GM08714 (cell line): ENCODE data around the gene KRT222.

Experiments
- H3K4me3 ChIP-seq: fragments of 200-500 bp; sonication (Bioruptor generic); 2 replicates; pipeline ENCODE4 v1.5.1; 2014; ENCODE audit warnings: mild to moderate bottlenecking, low read length, inconsistent platforms
- ZNF274 ChIP-seq: IDR thresholded peaks from 2 replicates; pipeline ENCODE4 v1.6.1; 2012; ENCODE audit warnings: mild to moderate bottlenecking, low read depth, low read length

The KRT222 gene

DNA sequence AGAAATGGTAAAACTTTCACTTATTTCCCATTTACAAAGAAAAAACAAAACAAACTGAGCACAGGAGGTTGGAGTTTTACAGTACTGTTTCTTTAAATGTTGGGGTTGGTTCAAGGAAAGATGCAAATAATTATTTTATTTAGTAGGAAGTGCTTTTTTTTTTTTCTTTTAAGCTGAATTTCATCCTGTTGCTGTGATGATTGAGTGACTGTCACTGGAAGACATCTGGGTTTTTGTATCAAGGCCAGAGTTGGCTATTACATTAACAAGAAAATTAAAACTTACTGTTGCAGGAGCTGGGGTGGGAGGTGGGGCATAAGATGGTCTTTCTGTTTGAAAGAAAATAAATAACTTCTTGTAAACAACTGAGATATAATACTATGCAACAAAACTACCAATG, 19.7 kb downstream of the KRT222 start:
- H3K4me3 ChIP-seq = no peak overlapping the region; the same call in 1 of the 2 replicates

DNA sequence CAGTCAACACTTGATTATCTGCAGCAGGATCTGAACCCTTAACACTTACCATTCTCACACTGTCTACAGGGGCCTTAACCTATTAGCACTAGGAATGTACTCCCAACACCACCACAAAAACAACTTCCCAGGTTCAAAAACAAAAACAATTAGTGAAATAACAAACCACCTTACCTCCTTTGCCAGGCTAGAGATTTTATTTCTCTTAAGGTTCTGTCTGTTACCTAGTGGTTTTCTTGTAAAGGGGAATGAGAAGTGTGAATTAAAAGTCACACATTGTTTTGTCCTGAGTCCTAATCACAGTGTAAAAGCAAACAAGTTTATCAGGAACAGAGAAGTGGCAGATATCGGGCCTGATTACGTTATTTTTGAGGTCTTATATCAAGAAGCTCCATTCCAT, 27.0 kb downstream of the KRT222 start:
- no peak overlapping the region for H3K4me3 ChIP-seq
- TF ChIP-seq ZNF274 = no peak

More for the DNA sequence above, 19.7 kb downstream of the KRT222 start:
- TF ChIP-seq ZNF274 = no peak

DNA sequence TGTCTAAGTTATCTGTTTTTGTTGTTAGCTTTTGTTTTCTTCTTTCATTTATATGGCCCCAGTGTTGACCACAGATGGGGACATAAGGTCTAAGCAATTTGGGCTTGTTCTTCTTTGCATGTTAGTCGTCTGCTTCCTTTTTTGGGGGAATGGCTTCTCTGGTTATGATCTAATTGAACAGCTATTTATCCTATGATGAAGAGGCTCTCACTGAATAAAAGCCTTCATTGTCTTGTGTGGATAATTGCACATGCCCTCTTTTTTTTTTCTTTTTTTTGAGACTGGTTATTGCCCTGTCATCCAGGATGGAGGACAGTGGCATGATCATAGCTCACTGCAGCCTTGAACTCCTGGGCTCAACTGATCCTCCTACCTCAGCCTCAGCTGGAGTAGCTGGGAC, 31.1 kb downstream of the KRT222 start:
- TF ChIP-seq ZNF274 = no peak
- no peak overlapping the region for H3K4me3 ChIP-seq

DNA sequence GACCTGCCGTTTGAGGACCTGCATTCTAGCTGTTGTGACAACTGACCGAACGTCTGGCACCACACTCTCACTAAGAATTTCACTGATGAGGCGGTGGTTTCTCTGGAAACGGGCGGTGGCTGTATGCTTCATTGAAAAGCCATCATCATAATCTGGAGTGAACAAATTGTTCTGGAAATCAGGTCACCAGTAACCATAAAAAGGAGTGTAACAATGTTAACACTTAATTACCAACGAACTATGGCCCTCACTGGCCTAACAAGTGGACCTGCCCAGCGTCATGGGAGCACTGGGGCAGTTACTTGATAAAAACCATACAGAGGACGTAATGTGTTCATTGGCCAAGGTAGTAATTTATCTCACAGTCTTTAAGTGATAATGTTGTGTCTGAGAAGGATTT, 32.8 kb downstream of the KRT222 start:
- TF ChIP-seq ZNF274 = no peak

DNA sequence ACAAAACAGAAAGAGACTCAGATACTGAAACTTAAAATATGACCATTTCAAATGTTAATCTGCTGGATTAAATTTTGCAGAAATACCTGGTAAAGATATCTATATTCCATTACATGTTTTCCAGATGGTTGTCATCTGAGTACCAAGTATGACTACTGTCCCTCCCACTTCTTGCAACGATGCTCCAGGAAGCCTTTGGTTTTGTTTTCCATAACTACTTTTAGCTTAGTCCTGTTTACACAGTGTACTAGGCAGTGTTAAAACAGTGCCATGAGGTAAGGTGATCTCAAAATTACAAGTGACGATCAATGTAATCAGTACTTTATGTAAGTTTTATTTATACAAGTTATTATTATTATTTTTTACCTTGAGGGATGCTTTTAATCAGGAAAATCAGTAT, 35.1 kb downstream of the KRT222 start:
- no peak overlapping the region for H3K4me3 ChIP-seq
- TF ChIP-seq ZNF274 = no peak

More for the DNA sequence above, 32.8 kb downstream of the KRT222 start:
- H3K4me3 ChIP-seq = no peak overlapping the region

DNA sequence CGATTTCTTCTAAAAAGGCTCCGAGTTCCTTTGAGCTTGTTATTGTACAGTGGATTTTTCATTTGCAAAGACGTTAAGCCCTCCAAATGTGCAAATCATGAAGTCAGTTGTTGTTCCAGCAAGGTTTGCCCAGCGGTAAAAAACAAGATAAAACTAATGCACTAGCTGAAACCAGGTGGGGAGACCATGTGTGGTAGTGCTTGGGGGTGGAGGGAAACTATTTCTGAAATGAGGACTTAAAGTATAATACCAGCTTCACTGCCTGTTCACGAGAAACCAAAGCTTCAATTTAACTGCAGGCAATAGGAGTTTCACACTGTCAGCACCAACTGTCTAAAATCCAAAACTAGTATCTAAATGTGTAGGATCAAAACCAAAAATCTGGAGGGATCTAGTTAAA, 39.7 kb downstream of the KRT222 start:
- H3K4me3 ChIP-seq = no peak overlapping the region
- no peak for TF ChIP-seq ZNF274

DNA sequence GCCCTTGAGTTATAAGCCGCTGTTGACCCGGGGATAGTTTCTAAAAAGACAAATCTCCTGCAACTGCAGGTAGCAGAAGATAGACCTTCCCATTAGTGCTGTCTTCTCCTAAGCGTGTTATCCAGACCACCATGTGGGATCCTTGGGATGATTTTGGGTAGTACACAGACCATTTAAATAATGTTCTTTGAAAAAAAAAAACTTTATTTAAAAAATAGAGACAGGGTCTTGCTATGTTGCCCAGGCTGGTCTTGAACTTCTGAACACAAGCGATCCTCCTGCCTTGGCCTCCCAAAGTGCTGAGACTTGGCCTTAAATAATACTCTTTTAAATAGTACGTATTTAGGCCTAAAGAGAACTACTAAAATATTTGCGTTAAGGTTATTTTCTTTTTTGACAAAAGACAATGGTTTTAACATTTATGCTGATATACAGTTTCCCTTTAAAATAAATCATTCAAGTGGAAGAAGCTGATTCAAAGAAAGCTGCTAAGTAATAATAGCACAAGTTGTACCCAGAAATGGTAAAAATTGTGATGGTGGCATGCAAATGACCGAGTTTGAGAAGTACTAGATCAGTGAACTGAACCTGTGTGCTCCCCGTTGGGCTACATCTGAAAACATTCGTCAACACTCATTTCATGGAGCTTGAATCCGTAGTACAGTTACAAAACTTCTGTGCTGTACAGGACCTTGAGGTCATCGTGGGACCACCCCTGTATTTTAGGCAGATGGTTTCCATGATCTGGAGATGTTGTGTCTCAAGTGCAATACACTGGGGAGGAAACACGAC, 41.4 kb downstream of the KRT222 start:
- TF ChIP-seq ZNF274 = no peak
- no peak overlapping the region for H3K4me3 ChIP-seq

DNA sequence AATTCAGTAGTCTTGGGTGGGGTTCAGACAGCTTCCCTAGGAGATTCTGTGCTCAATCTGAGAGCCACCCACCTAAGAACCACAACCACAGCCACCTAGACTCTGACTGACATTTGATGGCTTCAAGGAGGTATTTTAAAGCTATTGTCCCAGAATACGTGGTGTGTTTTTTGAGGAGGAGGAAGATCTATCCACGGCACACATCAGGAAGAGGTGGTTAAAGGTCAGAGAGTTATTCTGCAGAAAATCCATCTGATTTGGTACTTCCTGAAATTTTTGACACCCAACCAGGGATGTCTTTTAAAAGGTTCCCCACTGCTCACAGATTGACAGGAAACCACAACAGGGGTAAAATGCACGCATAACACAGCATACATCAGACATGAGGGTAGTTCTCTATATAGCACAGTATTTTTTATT, 42.5 kb downstream of the KRT222 start:
- TF ChIP-seq ZNF274 = no peak
- no peak overlapping the region for H3K4me3 ChIP-seq

DNA sequence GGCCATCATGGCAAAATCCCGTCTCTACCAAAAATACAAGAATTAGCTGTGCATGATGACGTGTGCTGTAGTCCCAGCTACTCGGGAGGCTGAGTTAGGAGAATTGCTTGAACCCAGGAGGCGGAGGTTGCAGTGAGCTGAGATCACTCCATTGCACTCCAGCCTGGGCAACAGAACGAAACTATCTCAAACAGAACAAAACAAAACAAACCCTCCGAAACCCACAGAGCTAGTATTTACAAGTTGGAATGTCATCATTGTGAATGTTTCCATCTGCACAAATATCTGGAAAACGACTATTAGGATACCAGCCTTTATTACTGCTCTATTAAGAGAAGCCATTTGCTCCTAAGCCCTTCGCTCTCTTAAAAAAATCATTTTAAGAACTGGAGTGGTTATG, 43.4 kb downstream of the KRT222 start:
- no peak for TF ChIP-seq ZNF274
- H3K4me3 ChIP-seq = no peak overlapping the region

DNA sequence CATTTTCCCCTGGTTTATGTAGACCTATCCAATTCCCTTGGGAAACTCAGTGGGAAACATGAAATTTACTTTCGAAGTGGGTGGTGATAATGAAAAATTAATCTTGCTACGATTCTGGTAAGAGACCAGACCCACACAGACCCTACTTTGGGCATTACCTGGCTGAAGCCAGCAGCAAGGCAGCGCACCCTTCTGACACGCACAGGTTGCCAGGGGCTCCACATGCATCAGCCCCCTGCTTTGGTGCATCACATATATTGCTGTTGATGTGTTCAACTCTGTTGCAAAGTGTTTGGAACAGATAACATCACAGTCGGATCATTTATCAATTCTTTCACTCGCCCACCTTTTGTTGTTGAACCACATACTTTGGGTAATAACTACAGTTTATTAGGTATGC, 44.0 kb downstream of the KRT222 start:
- TF ChIP-seq ZNF274 = no peak
- H3K4me3 ChIP-seq = no peak overlapping the region

DNA sequence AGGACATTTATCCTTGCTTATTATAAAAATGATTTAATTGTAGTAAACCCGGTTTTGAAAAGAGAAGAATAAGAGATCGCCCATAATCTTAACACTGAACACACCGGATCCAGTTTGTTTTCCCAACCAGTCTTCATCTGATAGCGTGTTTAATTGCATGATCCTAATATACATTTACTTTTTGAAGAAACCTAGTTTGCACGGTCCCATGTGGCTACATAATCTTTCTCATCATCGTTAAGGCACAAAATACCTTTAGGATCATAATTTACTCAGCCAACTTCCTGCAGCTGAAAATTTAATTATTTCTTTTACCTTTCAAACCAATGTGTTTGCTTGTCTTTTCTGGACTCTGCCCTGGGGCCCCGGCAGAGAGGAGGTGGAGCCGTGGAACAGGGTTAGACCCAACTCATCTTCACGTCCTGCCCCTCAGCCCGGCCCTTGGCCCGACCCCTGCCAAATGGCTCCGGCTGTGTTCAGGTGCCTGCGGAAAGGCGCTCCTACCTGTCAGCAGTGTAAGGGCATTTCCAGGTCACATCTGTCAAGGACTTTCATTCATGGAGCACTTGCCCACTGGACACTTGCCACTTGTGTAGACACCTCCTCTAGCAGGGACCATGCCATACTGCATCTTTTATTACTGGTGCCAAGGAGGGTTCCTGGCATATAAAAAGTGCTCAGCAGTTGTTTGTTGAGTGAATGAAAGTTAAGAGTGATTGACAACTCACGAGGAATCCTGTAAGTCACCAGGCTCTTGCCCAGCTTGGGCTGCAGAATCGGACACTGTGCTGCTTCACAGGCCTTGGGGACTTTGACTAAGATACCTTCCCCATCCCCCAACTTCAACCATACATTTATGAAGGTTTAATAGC, 46.0 kb downstream of the KRT222 start:
- no peak for TF ChIP-seq ZNF274
- H3K4me3 ChIP-seq = no peak overlapping the region

DNA sequence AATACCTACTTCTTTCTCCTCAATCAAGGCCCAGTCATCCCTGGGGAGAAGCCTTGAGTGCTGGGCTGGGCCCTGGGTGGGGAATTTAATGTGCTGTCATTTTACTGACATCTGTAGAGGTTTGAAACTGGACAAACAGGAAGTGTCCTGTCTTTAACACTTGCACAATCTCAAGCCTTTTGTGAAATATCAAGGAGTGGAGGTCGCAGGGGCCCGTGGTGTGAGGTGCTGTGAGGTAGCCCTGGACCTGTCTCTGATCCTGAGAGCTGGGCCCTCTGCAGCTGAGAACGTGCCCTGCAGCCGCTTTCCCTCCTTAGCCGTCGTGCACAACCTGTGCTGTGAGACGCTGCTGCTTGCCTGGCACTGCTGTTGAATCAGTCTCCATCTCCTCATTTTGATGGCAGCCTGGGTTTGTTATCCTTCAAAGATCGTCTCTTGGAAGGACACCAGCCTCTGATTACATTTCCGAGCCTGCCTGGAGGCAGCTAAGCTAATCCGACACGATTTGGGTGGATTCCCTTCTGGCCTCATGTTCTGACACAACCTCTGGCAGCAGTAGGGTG, 47.2 kb downstream of the KRT222 start:
- no peak overlapping the region for H3K4me3 ChIP-seq
- TF ChIP-seq ZNF274 = no peak

DNA sequence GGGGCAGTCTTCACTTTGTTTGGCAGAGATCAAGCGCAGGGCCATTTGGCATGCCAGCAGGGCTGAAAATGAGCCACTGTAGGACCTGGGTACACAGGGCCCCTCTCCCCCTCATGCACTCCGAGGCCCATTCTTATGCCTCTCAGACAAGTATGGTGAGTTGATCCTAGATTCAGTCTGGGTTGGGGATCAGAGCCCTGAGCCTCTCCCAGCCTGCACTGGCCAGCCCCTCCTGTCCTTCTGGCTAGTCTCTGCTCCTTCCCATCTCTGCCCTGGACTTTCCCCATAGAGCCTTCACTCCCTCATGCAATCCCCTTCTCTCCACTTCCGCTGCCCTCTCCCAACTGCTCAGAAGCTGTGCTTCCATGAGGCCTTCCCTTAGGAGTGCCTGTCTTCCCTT, 48.4 kb downstream of the KRT222 start:
- TF ChIP-seq ZNF274 = no peak
- no peak overlapping the region for H3K4me3 ChIP-seq

DNA sequence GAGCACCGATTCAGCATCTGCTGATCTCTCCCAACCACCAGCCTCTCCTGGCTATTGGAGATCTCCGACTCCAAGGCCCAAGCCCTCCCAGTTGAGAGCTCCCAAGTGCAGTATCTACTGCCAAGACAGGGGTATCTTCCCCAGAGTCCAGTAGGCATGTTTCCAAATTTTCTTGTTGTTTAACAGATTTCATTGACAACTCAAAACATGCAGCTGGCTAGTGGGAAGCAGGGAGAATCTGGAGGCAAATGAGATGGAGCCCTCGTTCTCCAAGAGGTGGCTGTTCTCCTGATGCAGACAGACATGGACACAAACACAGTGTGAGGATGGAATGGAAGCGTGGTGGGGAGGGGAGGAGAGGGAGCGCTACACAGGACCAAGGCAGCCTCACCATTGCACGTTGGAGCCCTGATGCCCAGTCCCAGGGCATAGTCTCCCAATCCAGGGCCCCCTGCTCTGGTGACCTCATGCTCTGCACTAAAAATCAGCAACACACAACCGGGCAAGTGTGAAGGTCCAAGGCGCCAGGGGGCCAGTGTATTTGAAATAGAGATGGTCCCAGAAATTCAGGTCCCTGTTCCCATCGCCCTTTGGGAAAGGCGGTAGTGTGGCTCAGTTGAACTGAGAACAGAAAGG, 49.0 kb downstream of the KRT222 start:
- no peak for TF ChIP-seq ZNF274
- H3K4me3 ChIP-seq = no peak overlapping the region
